ENCODE data around the gene PAM.

GRCh38 chr5:103037673-103038455 lies 282.8 kb downstream of the PAM start:
- TF ChIP-seq REST (IDR thresholded peaks at IDR 0.05) = no peak
- TF ChIP-seq, protein P1, sequence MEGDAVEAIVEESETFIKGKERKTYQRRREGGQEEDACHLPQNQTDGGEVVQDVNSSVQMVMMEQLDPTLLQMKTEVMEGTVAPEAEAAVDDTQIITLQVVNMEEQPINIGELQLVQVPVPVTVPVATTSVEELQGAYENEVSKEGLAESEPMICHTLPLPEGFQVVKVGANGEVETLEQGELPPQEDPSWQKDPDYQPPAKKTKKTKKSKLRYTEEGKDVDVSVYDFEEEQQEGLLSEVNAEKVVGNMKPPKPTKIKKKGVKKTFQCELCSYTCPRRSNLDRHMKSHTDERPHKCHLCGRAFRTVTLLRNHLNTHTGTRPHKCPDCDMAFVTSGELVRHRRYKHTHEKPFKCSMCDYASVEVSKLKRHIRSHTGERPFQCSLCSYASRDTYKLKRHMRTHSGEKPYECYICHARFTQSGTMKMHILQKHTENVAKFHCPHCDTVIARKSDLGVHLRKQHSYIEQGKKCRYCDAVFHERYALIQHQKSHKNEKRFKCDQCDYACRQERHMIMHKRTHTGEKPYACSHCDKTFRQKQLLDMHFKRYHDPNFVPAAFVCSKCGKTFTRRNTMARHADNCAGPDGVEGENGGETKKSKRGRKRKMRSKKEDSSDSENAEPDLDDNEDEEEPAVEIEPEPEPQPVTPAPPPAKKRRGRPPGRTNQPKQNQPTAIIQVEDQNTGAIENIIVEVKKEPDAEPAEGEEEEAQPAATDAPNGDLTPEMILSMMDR (IDR thresholded peaks at IDR 0.05; ENCODE audit: low read depth, low read length, missing input control) = no peak
- no peak for TF ChIP-seq RAD21 (IDR thresholded peaks at IDR 0.05)
- TF ChIP-seq MAX (IDR thresholded peaks at IDR 0.05) = no peak
